Measurements from ENCODE around the gene ANKRD1. TPM values are rescaled to one million over a fixed set of nuclear protein-coding genes. Genes with fewer than 3 reads are reported as not detected.

Gene ANKRD1
- polyA plus RNA-seq, 3 donors, result 0.82 to 1.4 (median 0.89) TPM

- DNase-seq (ENCODE audit: extremely low read depth in 1 of 11, low read depth in 9 of 11, low spot score in 4 of 11), result no peak
Measured at GRCh38 chr10:90879062-90879461, 41.8 kb downstream of the ANKRD1 start.

DNA sequence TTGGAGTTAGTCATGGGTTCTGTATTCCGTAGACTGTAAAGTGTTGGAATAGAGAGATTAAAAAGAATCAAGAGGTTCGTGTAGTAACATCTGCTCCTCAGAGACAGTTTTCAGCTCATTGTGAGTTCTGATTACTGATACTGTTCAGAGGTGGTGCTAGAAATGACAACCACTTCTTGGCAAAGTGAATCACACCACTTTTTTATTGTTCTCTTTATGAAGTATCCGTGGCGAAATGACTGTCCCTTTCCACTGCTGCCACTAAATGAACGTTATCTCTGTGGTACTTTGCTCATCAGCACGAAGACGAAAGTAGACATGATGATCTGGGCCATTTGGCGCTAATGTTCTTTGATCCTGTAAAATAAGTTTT, 48.3 kb downstream of the ANKRD1 start:
- no peak for DNase-seq (ENCODE audit: extremely low read depth in 1 of 11, low read depth in 9 of 11, low spot score in 4 of 11)

DNA sequence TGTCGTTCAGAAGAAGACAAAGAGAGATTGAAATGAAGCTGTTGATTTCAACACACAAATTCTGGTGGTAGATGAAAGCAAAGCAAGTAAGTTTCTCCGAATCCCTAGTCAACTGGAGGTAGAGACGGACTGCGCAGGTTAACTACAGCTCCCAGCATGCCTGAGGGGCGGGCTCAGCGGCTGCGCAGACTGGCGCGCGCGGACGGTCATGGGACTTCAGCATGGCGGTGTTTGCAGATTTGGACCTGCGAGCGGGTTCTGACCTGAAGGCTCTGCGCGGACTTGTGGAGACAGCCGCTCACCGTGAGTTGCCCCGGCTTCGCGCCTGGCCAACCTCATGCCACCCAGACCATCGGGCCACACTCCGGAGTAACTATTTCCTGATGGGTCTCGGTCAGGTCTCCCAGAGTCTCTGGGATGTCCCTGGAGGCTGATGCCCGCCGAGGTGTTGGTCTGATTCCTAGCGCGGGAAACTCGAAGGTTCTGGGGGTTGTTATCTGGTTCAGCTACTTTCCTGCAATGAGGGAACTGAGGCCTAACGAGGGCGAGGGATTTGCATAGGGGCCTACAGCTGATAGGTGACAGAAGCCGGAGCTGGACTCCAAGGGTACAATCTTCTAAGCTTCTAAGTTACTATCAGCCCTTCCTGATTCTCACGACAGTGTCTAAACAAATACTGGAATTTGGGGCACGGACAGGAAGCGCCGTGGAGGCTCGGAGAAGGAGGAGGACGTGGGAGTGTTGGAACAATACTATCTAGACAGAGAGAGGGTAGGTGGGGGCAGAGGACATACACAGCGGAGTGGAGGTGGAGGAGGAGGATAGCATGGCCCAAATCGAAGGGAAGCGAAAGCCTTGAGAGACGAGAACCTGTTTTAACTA, 48.9 kb downstream of the ANKRD1 start, which contains the start of gene RPP30:
RPP30 (plus strand) TSS at position 209 of the 882 bp plus-strand sequence; CDS start at position 222, 13 bp downstream.
- peak in 10 of 11 donors; percentile 59 to 79 (median 74) for DNase-seq (ENCODE audit: extremely low read depth in 1 of 11, low read depth in 9 of 11, low spot score in 4 of 11)

DNA sequence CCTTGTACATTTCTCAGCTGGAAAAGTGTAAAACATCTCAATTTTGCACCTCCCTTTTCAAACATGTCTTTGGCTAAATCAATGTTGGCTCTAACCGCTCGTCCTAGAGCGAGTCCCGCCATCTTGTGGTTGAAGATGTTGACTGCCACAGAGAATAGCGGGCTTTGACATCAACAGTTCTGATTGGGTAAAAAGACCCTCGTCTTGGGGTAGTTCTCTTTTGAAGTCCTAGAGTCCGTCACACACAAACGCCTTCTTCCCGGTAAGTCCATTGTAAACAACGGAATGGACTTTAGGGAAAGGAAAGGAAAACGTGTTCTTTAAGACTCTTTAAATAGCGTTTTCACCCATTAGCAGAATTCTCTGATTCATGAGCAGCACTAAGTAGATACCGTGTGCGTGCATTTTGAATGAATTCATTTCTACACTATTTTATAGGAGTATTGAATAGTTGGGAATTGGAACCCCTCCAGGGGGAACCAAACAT, 49.6 kb downstream of the ANKRD1 start:
- DNase-seq (ENCODE audit: extremely low read depth in 1 of 11, low read depth in 9 of 11, low spot score in 4 of 11), result peak in 9 of 11 donors; percentile 53 to 75 (median 58)

GRCh38 chr10:90866050-90866598, 54.8 kb downstream of the ANKRD1 start:
- DNase-seq (ENCODE audit: extremely low read depth in 1 of 11, low read depth in 9 of 11, low spot score in 4 of 11), result no peak

DNA sequence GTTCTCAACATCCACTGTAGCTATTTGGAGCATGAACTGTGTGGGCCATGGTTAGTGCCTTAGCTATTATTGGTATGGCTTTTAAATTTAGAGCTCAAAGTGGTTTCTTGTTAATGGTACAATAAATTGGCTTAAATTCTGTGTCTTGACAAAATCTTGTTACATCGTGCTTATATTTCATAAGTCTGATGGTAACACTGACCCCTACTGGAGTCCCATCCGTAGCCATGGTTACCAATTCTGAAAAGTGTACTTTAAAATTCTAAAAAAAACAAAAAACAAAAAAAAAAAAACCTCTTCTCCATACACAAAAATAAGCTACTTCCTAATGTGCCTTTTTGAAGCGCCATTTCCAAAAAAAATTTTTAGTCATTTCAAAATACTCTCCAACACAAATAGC, 55.5 kb downstream of the ANKRD1 start:
- no peak for DNase-seq (ENCODE audit: extremely low read depth in 1 of 11, low read depth in 9 of 11, low spot score in 4 of 11)

- DNase-seq (ENCODE audit: extremely low read depth in 1 of 11, low read depth in 9 of 11, low spot score in 4 of 11), result peak in 1 of 11 donors; percentile 13
Measured at GRCh38 chr10:90862908-90863514, 57.9 kb downstream of the ANKRD1 start.

Other genes starting within 250 kb of the ANKRD1 start
- under 1 TPM; 0.50 to 0.88 (median 0.70) TPM for gene HTR7, start 63.0 kb downstream of the ANKRD1 start, polyA plus RNA-seq (ENCODE audit: insufficient read length in 3 of 3)
- gene RPP30, start 49.1 kb downstream of the ANKRD1 start, polyA plus RNA-seq (ENCODE audit: insufficient read length in 3 of 3), result 10 to 100 TPM; 50.6 to 66.2 (median 53.2) TPM

Measured in renal cortex interstitium (tissue), 11 donors.